HG02884 (cell line): ENCODE results near the gene P4HA2.
A peak's percentile ranks its signal among the peaks of the same experiment; 100 is the strongest.

Experiments used
- ATAC-seq: cut with Tn5 transposase; IDR thresholded peaks from one replicate; pipeline ENCODE4 v1.9.1; 2021; ENCODE audit warnings: mild to moderate bottlenecking, moderate library complexity; ENCODE audit not compliant: unreplicated experiment

P4HA2 gene

GRCh38 chr5:132226516-132227234 is 978 bp downstream of the P4HA2 start:
- no peak for ATAC-seq

GRCh38 chr5:132225165-132226032 is 2.3 kb downstream of the P4HA2 start:
- ATAC-seq, result no peak

GRCh38 chr5:132224716-132225115 is 2.9 kb downstream of the P4HA2 start:
- ATAC-seq, result no peak

GRCh38 chr5:132223861-132224260 is 3.8 kb downstream of the P4HA2 start:
- ATAC-seq, result no peak

- ATAC-seq, result peak; percentile 69
These were observed 5.0 kb downstream of the P4HA2 start for GRCh38 chr5:132222649-132223038.

- ATAC-seq, result no peak
These were observed 5.6 kb downstream of the P4HA2 start for GRCh38 chr5:132221781-132222648.

GRCh38 chr5:132220491-132220890 is 7.2 kb downstream of the P4HA2 start:
- no peak for ATAC-seq

- no peak for ATAC-seq
These were observed 7.7 kb downstream of the P4HA2 start for GRCh38 chr5:132219981-132220380.

- ATAC-seq, result no peak
These were observed 8.2 kb downstream of the P4HA2 start for GRCh38 chr5:132219289-132219970.

- no peak for ATAC-seq
These were observed 9.3 kb downstream of the P4HA2 start for GRCh38 chr5:132218321-132218720.

GRCh38 chr5:132215329-132215728 is 12.3 kb downstream of the P4HA2 start:
- ATAC-seq, result no peak

- no peak for ATAC-seq
These were observed 13.2 kb downstream of the P4HA2 start for GRCh38 chr5:132214491-132214890.

- no peak for ATAC-seq
These were observed 14.0 kb downstream of the P4HA2 start for GRCh38 chr5:132213666-132214065.

- no peak for ATAC-seq
These were observed 15.9 kb downstream of the P4HA2 start for GRCh38 chr5:132211787-132212186.

- ATAC-seq, result no peak
These were observed 16.7 kb downstream of the P4HA2 start for GRCh38 chr5:132210944-132211343.

GRCh38 chr5:132209901-132210545 is 17.6 kb downstream of the P4HA2 start:
- ATAC-seq, result no peak

- no peak for ATAC-seq
These were observed 18.5 kb downstream of the P4HA2 start for GRCh38 chr5:132209131-132209530.

- ATAC-seq, result no peak
These were observed 19.9 kb downstream of the P4HA2 start for GRCh38 chr5:132207778-132208177.

GRCh38 chr5:132206782-132207181 is 20.9 kb downstream of the P4HA2 start:
- no peak for ATAC-seq
